CD4-positive, alpha-beta memory T cell (primary cell): Measurements from ENCODE around the gene CXCL14. TPM values are rescaled to one million over a fixed set of nuclear protein-coding genes. Genes with fewer than 3 reads are reported as not detected.

Source experiments
- CTCF ChIA-PET: fragments of 350-600 bp; sonication (Branson Sonifier 250); formaldehyde crosslinking; loops from one replicate; lab custom pipeline; 2021; ENCODE audit warnings: inconsistent platforms; ENCODE audit not compliant: partially characterized antibody; lab: Charles Lee
- POLR2A ChIA-PET: fragments of 350-600 bp; sonication (Branson Sonifier 250); formaldehyde crosslinking; loops from one replicate; lab custom pipeline; 2021; ENCODE audit not compliant: partially characterized antibody; lab: Charles Lee
- DNase-seq, 5 donors: peaks; one replicate each; pipeline versions ENCODE4 v3.0.0 to v3.0.0-alpha.2; 2020 to 2022; ENCODE audit warnings: mixed read lengths in 1 of 5
- H3K27ac ChIP-seq: one replicate; pipeline ENCODE4 v1.7.0; 2013; ENCODE audit warnings: low read depth, low read length
- H3K27me3 ChIP-seq: 2 replicates; pipeline ENCODE4 v1.7.0; 2013; ENCODE audit warnings: mild to moderate bottlenecking, low read length, moderate library complexity; ENCODE audit not compliant: insufficient read depth
- H3K36me3 ChIP-seq: 2 replicates; pipeline ENCODE4 v1.7.0; 2013; ENCODE audit warnings: mild to moderate bottlenecking, low read length, moderate library complexity; ENCODE audit not compliant: insufficient read depth
- H3K4me1 ChIP-seq: 2 replicates; pipeline ENCODE4 v1.7.0; 2013; ENCODE audit warnings: mild to moderate bottlenecking, low read length, moderate library complexity; ENCODE audit not compliant: insufficient read depth
- H3K4me3 ChIP-seq, 2 donors: one replicate each; pipeline ENCODE4 v1.7.0; 2013; ENCODE audit warnings: low read length in 2 of 2, mild to moderate bottlenecking in 1 of 2
- H3K9me3 ChIP-seq, 2 donors: one replicate each; pipeline ENCODE4 v1.7.0; 2013; ENCODE audit warnings: low read length in 2 of 2, control low read depth in 1 of 2; ENCODE audit not compliant: control insufficient read depth in 1 of 2
- H3K27ac Mint-ChIP-seq, 7 donors: one replicate each; pipeline ENCODE4 v1.8.0; 2020 to 2021; ENCODE audit warnings: mixed read lengths in 7 of 7, mild to moderate bottlenecking in 6 of 7, inconsistent platforms in 3 of 7, moderate library complexity in 3 of 7
- H3K27me3 Mint-ChIP-seq, 2 donors: one replicate each; pipeline ENCODE4 v1.8.0; 2020 to 2021; ENCODE audit warnings: mixed read lengths in 2 of 2
- H3K36me3 Mint-ChIP-seq, 2 donors: one replicate each; pipeline ENCODE4 v1.8.0; 2020 to 2021; ENCODE audit warnings: mixed read lengths in 2 of 2, inconsistent platforms in 1 of 2, mild to moderate bottlenecking in 1 of 2
- H3K4me1 Mint-ChIP-seq, 4 donors: one replicate each; pipeline ENCODE4 v1.8.0; 2020 to 2021; ENCODE audit warnings: mixed read lengths in 4 of 4, mild to moderate bottlenecking in 1 of 4
- H3K4me3 Mint-ChIP-seq, 8 donors: one replicate each; pipeline ENCODE4 v1.8.0; 2020 to 2021; ENCODE audit warnings: mixed read lengths in 8 of 8, mild to moderate bottlenecking in 7 of 8, moderate library complexity in 6 of 8, inconsistent platforms in 3 of 8
- H3K9me3 Mint-ChIP-seq, 8 donors: one replicate each; pipeline ENCODE4 v1.8.0; 2020 to 2021; ENCODE audit warnings: mixed read lengths in 8 of 8, mild to moderate bottlenecking in 5 of 8, inconsistent platforms in 3 of 8, moderate library complexity in 1 of 8
- intact Hi-C: fragments of 100-400 bp; cut with micrococcal nuclease; formaldehyde crosslinking; loops from one replicate; pipeline ENCODE4 v1.15.1; 2023
- polyA plus RNA-seq, 2 donors: library from polyadenylated mRNA; unstranded; fragments of 300-500 nt; fragmentation: Illumina TruSeq; gene quantifications; one replicate each; pipeline ENCODE4 v1.2.3, GENCODE V29; 2021
- total RNA-seq, 2 experiments: library from RNA; stranded (reverse); gene quantifications; one replicate each; pipeline ENCODE4 v1.2.3, GENCODE V29; 2021

CXCL14 gene
- total and polyA plus RNA-seq, 4 experiments from 2014 or later, result not detected

GRCh38 chr5:135551593-135552447, 27.0 kb downstream of the CXCL14 start:
- H3K27ac Mint-ChIP-seq, result no peak overlapping the region
- CTCF ChIA-PET, result interaction anchor here (1.0 to 10.8 kb wide), 10 partner anchors 11 to 96 kb away, joined by 3 to 171 read pairs (median 7); no protein-coding TSS in a partner anchor
- no peaks in the 10 kb centered on the region for H3K9me3 ChIP-seq
- intact Hi-C loops, result loop anchor here (1.0 kb wide), 1 partner anchor 90 kb away; no protein-coding TSS in a partner anchor
- DNase-seq, result peak; percentile 33 to 48 (median 40)
- H3K27me3 Mint-ChIP-seq, result peaks cover 22 to 45% of the 10 kb centered on the region in 2 donors
- peaks cover 0 to 2% (median 1%) of the 10 kb centered on the region in 4 donors for H3K4me1 Mint-ChIP-seq
- no peaks in the 10 kb centered on the region for H3K36me3 ChIP-seq
- H3K9me3 Mint-ChIP-seq, result no peaks in the 10 kb centered on the region
- POLR2A ChIA-PET, result no interaction called here
- no peaks in the 10 kb centered on the region for H3K4me1 ChIP-seq
- H3K27me3 ChIP-seq, result peaks cover 5% of the 10 kb centered on the region
- no peak overlapping the region for H3K4me3 Mint-ChIP-seq
- no peak overlapping the region for H3K4me3 ChIP-seq
- no peak overlapping the region for H3K27ac ChIP-seq
- H3K36me3 Mint-ChIP-seq, result no peaks in the 10 kb centered on the region

- no peak overlapping the region for H3K27ac ChIP-seq
- H3K36me3 Mint-ChIP-seq, result no peaks in the 10 kb centered on the region
- no peaks in the 10 kb centered on the region for H3K9me3 Mint-ChIP-seq
- ChIA-PET CTCF (interaction anchor here (0.7 to 10.8 kb wide), 6 partner anchors 15 to 91 kb away, joined by 3 to 171 read pairs (median 10); no protein-coding TSS in a partner anchor), POLR2A (no interaction called here)
- peaks cover 4% of the 10 kb centered on the region for H3K4me1 ChIP-seq
- peaks cover 33 to 44% of the 10 kb centered on the region in 2 donors for H3K27me3 Mint-ChIP-seq
- no peak for DNase-seq
- H3K9me3 ChIP-seq, result no peaks in the 10 kb centered on the region
- intact Hi-C loops, result no loop called here
- peaks cover under 1 to 6% (median 2%) of the 10 kb centered on the region in 4 donors for H3K4me1 Mint-ChIP-seq
- no peak overlapping the region for H3K4me3 Mint-ChIP-seq
- peaks cover 7% of the 10 kb centered on the region for H3K27me3 ChIP-seq
- H3K4me3 ChIP-seq, result no peak overlapping the region
- H3K36me3 ChIP-seq, result no peaks in the 10 kb centered on the region
- no peak overlapping the region for H3K27ac Mint-ChIP-seq
Measured at GRCh38 chr5:135549413-135549812, 29.4 kb downstream of the CXCL14 start.

GRCh38 chr5:135547590-135548254, 31.1 kb downstream of the CXCL14 start:
- Histone ChIP-seq H3K4me3 (no peak overlapping the region), H3K4me1 (peaks cover 21% of the 10 kb centered on the region), H3K27me3 (peaks cover 13% of the 10 kb centered on the region), H3K9me3 (no peaks in the 10 kb centered on the region), H3K36me3 (no peaks in the 10 kb centered on the region), H3K27ac (no peak overlapping the region)
- peaks cover 37 to 50% of the 10 kb centered on the region in 2 donors for H3K27me3 Mint-ChIP-seq
- ChIA-PET CTCF (interaction anchor here (2.4 to 10.8 kb wide), 3 partner anchors 16 to 90 kb away, joined by 9 to 171 read pairs (median 100); no protein-coding TSS in a partner anchor), POLR2A (no interaction called here)
- H3K27ac Mint-ChIP-seq, result no peak overlapping the region
- H3K36me3 Mint-ChIP-seq, result no peaks in the 10 kb centered on the region
- intact Hi-C loops, result no loop called here
- no peak overlapping the region for H3K4me3 Mint-ChIP-seq
- H3K4me1 Mint-ChIP-seq, result peaks cover 7 to 14% (median 12%) of the 10 kb centered on the region in 4 donors
- DNase-seq, result no peak
- no peaks in the 10 kb centered on the region for H3K9me3 Mint-ChIP-seq

GRCh38 chr5:135546912-135547311, 31.9 kb downstream of the CXCL14 start:
- Histone ChIP-seq H3K27ac (no peak overlapping the region), H3K4me1 (peaks cover 21% of the 10 kb centered on the region), H3K9me3 (no peaks in the 10 kb centered on the region), H3K27me3 (peaks cover 15% of the 10 kb centered on the region), H3K4me3 (no peak overlapping the region), H3K36me3 (no peaks in the 10 kb centered on the region)
- Mint-ChIP-seq H3K27me3 (peaks cover 40 to 53% of the 10 kb centered on the region in 2 donors), H3K4me3 (no peak overlapping the region), H3K36me3 (no peaks in the 10 kb centered on the region), H3K4me1 (peaks cover 7 to 14% (median 14%) of the 10 kb centered on the region in 4 donors), H3K9me3 (no peaks in the 10 kb centered on the region), H3K27ac (no peak overlapping the region)
- CTCF ChIA-PET, result interaction anchor here (10.8 kb wide), 1 partner anchor 17 kb away, joined by 171 read pairs; no protein-coding TSS in a partner anchor
- POLR2A ChIA-PET, result no interaction called here
- DNase-seq, result no peak
- intact Hi-C loops, result no loop called here

GRCh38 chr5:135546101-135546500, 32.7 kb downstream of the CXCL14 start:
- H3K36me3 Mint-ChIP-seq, result no peaks in the 10 kb centered on the region
- no peaks in the 10 kb centered on the region for H3K9me3 ChIP-seq
- CTCF ChIA-PET, result interaction anchor here (10.8 kb wide), 1 partner anchor 18 kb away, joined by 171 read pairs; no protein-coding TSS in a partner anchor
- peaks cover 21% of the 10 kb centered on the region for H3K4me1 ChIP-seq
- no peak overlapping the region for H3K4me3 ChIP-seq
- intact Hi-C loops, result no loop called here
- no peaks in the 10 kb centered on the region for H3K9me3 Mint-ChIP-seq
- H3K27me3 Mint-ChIP-seq, result peaks cover 45 to 55% of the 10 kb centered on the region in 2 donors
- peaks cover 5 to 19% (median 13%) of the 10 kb centered on the region in 4 donors for H3K4me1 Mint-ChIP-seq
- H3K4me3 Mint-ChIP-seq, result peak overlapping the region in 3 of 8 donors; percentile 8 to 44 (median 42)
- H3K27me3 ChIP-seq, result peaks cover 22% of the 10 kb centered on the region
- H3K36me3 ChIP-seq, result no peaks in the 10 kb centered on the region
- no peak for DNase-seq
- POLR2A ChIA-PET, result no interaction called here
- H3K27ac Mint-ChIP-seq, result no peak overlapping the region
- no peak overlapping the region for H3K27ac ChIP-seq

GRCh38 chr5:135545099-135545498, 33.7 kb downstream of the CXCL14 start:
- no peak for DNase-seq
- CTCF ChIA-PET, result no interaction called here

More at GRCh38 chr5:135545099-135545498, 33.7 kb downstream of the CXCL14 start:
- Histone ChIP-seq H3K4me1 (peaks cover 21% of the 10 kb centered on the region), H3K27me3 (peaks cover 24% of the 10 kb centered on the region), H3K4me3 (no peak overlapping the region), H3K9me3 (no peaks in the 10 kb centered on the region), H3K27ac (no peak overlapping the region), H3K36me3 (no peaks in the 10 kb centered on the region)
- Mint-ChIP-seq H3K27me3 (peaks cover 49 to 63% of the 10 kb centered on the region in 2 donors), H3K36me3 (no peaks in the 10 kb centered on the region), H3K9me3 (no peaks in the 10 kb centered on the region), H3K4me1 (peaks cover 5 to 20% (median 13%) of the 10 kb centered on the region in 4 donors), H3K4me3 (peak overlapping the region in 7 of 8 donors; percentile 21 to 93 (median 71)), H3K27ac (no peak overlapping the region)
- intact Hi-C loops, result no loop called here
- POLR2A ChIA-PET, result no interaction called here
